K562 (cell line): ENCODE results near the gene TMEM135. TPM values are rescaled to one million over a fixed set of nuclear protein-coding genes. Genes with fewer than 3 reads are reported as not detected.

Source experiments
- ATAC-seq: fragments of 200-7000 bp; cut with Tn5 transposase; 3 replicates; pipeline ENCODE4 v1.9.1; 2020; ENCODE audit warnings: moderate library complexity
- BruUV-seq: library from RNA; stranded (reverse); fragments of 400-500 nt; replicated peaks from 2 replicates; lab custom pipeline; 2021; lab: Mats Ljungman, UMichigan
- CTCF ChIA-PET: fragments of 300-600 bp; formaldehyde crosslinking; extraction: SDS; loops from one replicate; lab custom pipeline; 2021; ENCODE audit warnings: low intra/inter-chr PET ratio; lab: Yijun Ruan, JAX
- POLR2A ChIA-PET: fragments of 300-600, 350-650 bp; sonication (Branson Sonifier 250); formaldehyde crosslinking; extraction: SDS; loops from one replicate; lab custom pipeline; 2021; ENCODE audit warnings: antibody characterized with exemption, inconsistent platforms; lab: Yijun Ruan, JAX
- DNase-seq, 4 experiments: peaks; one replicate each; pipeline versions ENCODE4 v3.0.0 to v3.0.0-alpha.2; 2011 to 2018; ENCODE audit warnings: low spot score in 3 of 4, mixed read lengths in 3 of 4; ENCODE audit errors: extremely low read depth in 1 of 4
- FAIRE-seq: peaks from 2 replicates; lab custom pipeline; 2011; peaks lifted over from hg19 to GRCh38; lab: Jason Lieb, UNC
- H2AFZ ChIP-seq: 2 replicates; pipeline ENCODE4 v1.6.0; 2011; ENCODE audit warnings: low read depth, low read length, control low read depth, inconsistent platforms
- H3K27ac ChIP-seq: fragments of 200-600 bp; 3 replicates; pipeline ENCODE4 v1.8.0; 2011; ENCODE audit warnings: low read depth, mild to moderate bottlenecking, control low read depth, inconsistent platforms, low read length, moderate library complexity, mixed read lengths; ENCODE audit errors: extremely low read depth
- H3K27me3 ChIP-seq, 2 experiments: fragments of 300-600 bp in 1 of 2; 2 replicates in 1 of 2; 3 replicates in 1 of 2; pipeline versions ENCODE4 v1.6.0 to v1.8.0; 2011; ENCODE audit warnings: inconsistent platforms in 2 of 2, low read length in 2 of 2, mild to moderate bottlenecking in 1 of 2, mixed read lengths in 1 of 2, moderate library complexity in 1 of 2; ENCODE audit not compliant: control insufficient read depth in 2 of 2, insufficient read depth in 2 of 2
- H3K36me3 ChIP-seq: fragments of 300-600 bp; 3 replicates; pipeline ENCODE4 v1.8.0; 2011; ENCODE audit warnings: mild to moderate bottlenecking, low read length, inconsistent platforms; ENCODE audit not compliant: control insufficient read depth, insufficient read depth
- H3K4me1 ChIP-seq, 2 experiments: fragments of 200-600 bp in 1 of 2; replicated peaks in 1 of 2; 2 replicates in 1 of 2; 3 replicates in 1 of 2; pipeline versions ENCODE4 v1.5.1 to v1.8.0; 2011; ENCODE audit warnings: inconsistent platforms in 2 of 2, low read length in 2 of 2, mild to moderate bottlenecking in 1 of 2, mixed read lengths in 1 of 2, moderate library complexity in 1 of 2; ENCODE audit not compliant: control insufficient read depth in 2 of 2, insufficient read depth in 2 of 2
- H3K4me2 ChIP-seq: 2 replicates; pipeline ENCODE4 v1.6.1; 2011; ENCODE audit warnings: low read length, control low read depth, inconsistent platforms, mixed read lengths; ENCODE audit not compliant: insufficient read depth
- H3K4me3 ChIP-seq: fragments of 200-600 bp; sonication (generic), shearing (Covaris generic); 2 replicates; pipeline ENCODE4 v1.5.1; 2016; ENCODE audit warnings: control low read depth, inconsistent platforms
- H3K79me2 ChIP-seq: fragments of 200-600 bp; 3 replicates; pipeline ENCODE4 v1.8.0; 2011; ENCODE audit warnings: low read length, inconsistent platforms; ENCODE audit not compliant: control insufficient read depth, insufficient read depth
- H3K9ac ChIP-seq, 2 experiments: 2 replicates each; pipeline versions ENCODE4 v1.6.0 to v1.6.1; 2011; ENCODE audit warnings: low read depth in 2 of 2, low read length in 2 of 2, control low read depth in 1 of 2, inconsistent platforms in 1 of 2, mild to moderate bottlenecking in 1 of 2, mixed read lengths in 1 of 2; ENCODE audit not compliant: insufficient read depth in 1 of 2
- H3K9me1 ChIP-seq: one replicate; pipeline ENCODE4 v1.6.0; 2011; ENCODE audit warnings: inconsistent platforms, mild to moderate bottlenecking, low read length, moderate library complexity; ENCODE audit not compliant: control insufficient read depth, insufficient read depth
- H3K9me3 ChIP-seq: replicated peaks from 2 replicates; pipeline ENCODE4 v1.5.1; 2011; ENCODE audit warnings: low read depth, low read length, inconsistent platforms; ENCODE audit not compliant: control insufficient read depth, insufficient read depth
- H4K20me1 ChIP-seq: replicated peaks from 2 replicates; pipeline ENCODE4 v1.6.1; 2011; ENCODE audit warnings: low read length, inconsistent platforms, mixed read lengths; ENCODE audit not compliant: control insufficient read depth, insufficient read depth
- CBX2 ChIP-seq: fragments of 200-600 bp; sonication (generic); IDR thresholded peaks from one replicate; pipeline ENCODE4 v1.6.1; 2012; ENCODE audit warnings: mild to moderate bottlenecking, low read length, inconsistent platforms; ENCODE audit not compliant: insufficient read depth, poor library complexity, severe bottlenecking
- DIDO1 ChIP-seq: fragments of 450-650 bp; IDR thresholded peaks from 2 replicates; pipeline ENCODE4 v1.6.1; 2016; ENCODE audit warnings: low read depth, missing biosample characterization, missing genetic modification characterization
- SRSF9 ChIP-seq: fragments of 200-400 bp; formaldehyde crosslinking; IDR thresholded peaks from 2 replicates; pipeline ENCODE4 v1.6.1; 2017; ENCODE audit warnings: low read depth, low read length, borderline replicate concordance
- ZFP91 ChIP-seq: sonication (generic); formaldehyde crosslinking; IDR thresholded peaks from 2 replicates; pipeline ENCODE4 v1.8.0; 2022; ENCODE audit warnings: mild to moderate bottlenecking, missing genetic modification reagents
- ZNF274 ChIP-seq: IDR thresholded peaks from 2 replicates; pipeline ENCODE4 v1.6.1; 2011; ENCODE audit warnings: low read depth, mild to moderate bottlenecking, low read length, moderate library complexity, borderline replicate concordance
- WGBS: fragments of 100-300 bp; shearing (Covaris generic); methylation state at CpG from one replicate; pipeline ENCODE4 v1.1.6; 2016; ENCODE audit warnings: low coverage, mixed read lengths; ENCODE audit not compliant: insufficient coverage; ENCODE audit errors: missing lambda C conversion rate; 5-methylcytosine and 5-hydroxymethylcytosine counted together
- in situ Hi-C: fragments of 300-500 bp; cut with MboI; formaldehyde crosslinking; loops from 4 replicates; pipeline ENCODE4 v1.15.0; 2018; ENCODE audit warnings: inconsistent platforms, mixed read lengths
- intact Hi-C: fragments of 100-400 bp; cut with micrococcal nuclease; formaldehyde crosslinking; loops from 2 replicates; pipeline ENCODE4 v1.14.2; 2022
- polyA plus RNA-seq, 8 experiments: library from polyadenylated mRNA; depleted of rRNA in 4 of 8; stranded (reverse) in 5 of 8; unstranded in 3 of 8; fragments of >200 nt; fragmentation: Nextera tagmentation in 2 of 8; fragmentation: Illumina TruSeq in 1 of 8; extraction: Ambion mirVana in 2 of 8; extraction: Trizol in 1 of 8; gene quantifications; 2 replicates each; pipeline versions ENCODE4 v1.2.1 to v1.2.3, GENCODE V29; 2011 to 2014; ENCODE audit warnings: inconsistent platforms in 1 of 8, missing spikeins in 1 of 8
- total RNA-seq, 7 experiments: library from RNA; depleted of rRNA in 6 of 7; stranded (reverse); fragments of >200 nt in 6 of 7; fragmentation: Illumina TruSeq in 2 of 7; extraction: Trizol in 2 of 7; gene quantifications; 2 replicates each; pipeline versions ENCODE4 v1.2.1 to v1.2.3, GENCODE V29; 2011 to 2021; ENCODE audit warnings: low replicate concordance in 1 of 7
- TF ChIP-seq, protein P1 (sequence below): IDR thresholded peaks from 2 replicates; pipeline ENCODE4 v1.6.1; 2014; ENCODE audit warnings: antibody characterized with exemption
- TF ChIP-seq, protein P2 (sequence below): sonication (generic); formaldehyde crosslinking; IDR thresholded peaks from 2 replicates; pipeline ENCODE4 v1.8.1; 2023; ENCODE audit warnings: mild to moderate bottlenecking, missing genetic modification reagents

Gene TMEM135
- total and polyA plus RNA-seq, 9 of the 15 experiments (the other 6 are each of a cell fraction or from before 2014, with no cell fraction given), result 17.3 to 53.6 (median 24.9) TPM

DNA sequence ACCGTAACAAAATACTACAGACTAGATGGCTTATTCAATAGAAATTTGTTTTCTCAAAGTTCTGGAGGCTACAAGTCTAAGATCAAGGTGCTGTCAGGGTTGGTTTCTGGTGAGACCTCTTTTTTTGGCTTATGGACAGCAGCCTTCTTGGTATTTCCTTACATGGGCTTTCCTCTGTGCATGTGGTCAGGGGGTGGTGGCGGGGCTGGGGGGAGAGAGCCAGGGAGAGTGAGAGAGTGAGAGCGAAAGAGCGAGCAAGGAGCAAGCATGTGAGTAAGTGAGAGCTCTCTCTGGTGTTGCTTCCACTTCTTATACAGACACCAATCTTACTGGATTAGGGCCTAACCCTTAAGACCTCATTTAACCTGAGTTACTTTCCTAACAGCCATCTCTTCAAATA is 181.5 kb downstream of the TMEM135 start:
- no peak overlapping the region for H3K4me2 ChIP-seq
- FAIRE-seq (no peak), ATAC-seq (no peak), DNase-seq (no peak)
- H3K9me1 ChIP-seq, result no peaks in the 10 kb centered on the region
- no TSS peak for BruUV-seq
- no peaks in the 10 kb centered on the region for H4K20me1 ChIP-seq
- 91% methylated on average over 4 of the region's 4 CpGs for WGBS
- no peak for TF ChIP-seq CBX2
- TF ChIP-seq DIDO1 (tag), result no peak
- no peak for TF ChIP-seq ZNF274
- TF ChIP-seq, protein P1, sequence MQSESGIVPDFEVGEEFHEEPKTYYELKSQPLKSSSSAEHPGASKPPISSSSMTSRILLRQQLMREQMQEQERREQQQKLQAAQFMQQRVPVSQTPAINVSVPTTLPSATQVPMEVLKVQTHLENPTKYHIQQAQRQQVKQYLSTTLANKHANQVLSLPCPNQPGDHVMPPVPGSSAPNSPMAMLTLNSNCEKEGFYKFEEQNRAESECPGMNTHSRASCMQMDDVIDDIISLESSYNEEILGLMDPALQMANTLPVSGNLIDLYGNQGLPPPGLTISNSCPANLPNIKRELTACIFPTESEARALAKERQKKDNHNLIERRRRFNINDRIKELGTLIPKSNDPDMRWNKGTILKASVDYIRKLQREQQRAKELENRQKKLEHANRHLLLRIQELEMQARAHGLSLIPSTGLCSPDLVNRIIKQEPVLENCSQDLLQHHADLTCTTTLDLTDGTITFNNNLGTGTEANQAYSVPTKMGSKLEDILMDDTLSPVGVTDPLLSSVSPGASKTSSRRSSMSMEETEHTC, result no peak
- no peak for TF ChIP-seq ZFP91 (CRISPR knock-in tag)
- TF ChIP-seq SRSF9, result no peak
- TF ChIP-seq, protein P2, sequence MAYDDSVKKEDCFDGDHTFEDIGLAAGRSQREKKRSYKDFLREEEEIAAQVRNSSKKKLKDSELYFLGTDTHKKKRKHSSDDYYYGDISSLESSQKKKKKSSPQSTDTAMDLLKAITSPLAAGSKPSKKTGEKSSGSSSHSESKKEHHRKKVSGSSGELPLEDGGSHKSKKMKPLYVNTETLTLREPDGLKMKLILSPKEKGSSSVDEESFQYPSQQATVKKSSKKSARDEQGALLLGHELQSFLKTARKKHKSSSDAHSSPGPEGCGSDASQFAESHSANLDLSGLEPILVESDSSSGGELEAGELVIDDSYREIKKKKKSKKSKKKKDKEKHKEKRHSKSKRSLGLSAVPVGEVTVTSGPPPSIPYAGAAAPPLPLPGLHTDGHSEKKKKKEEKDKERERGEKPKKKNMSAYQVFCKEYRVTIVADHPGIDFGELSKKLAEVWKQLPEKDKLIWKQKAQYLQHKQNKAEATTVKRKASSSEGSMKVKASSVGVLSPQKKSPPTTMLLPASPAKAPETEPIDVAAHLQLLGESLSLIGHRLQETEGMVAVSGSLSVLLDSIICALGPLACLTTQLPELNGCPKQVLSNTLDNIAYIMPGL (CRISPR knock-in tag), result no peak
- in situ Hi-C loops, result no loop called here
- no peaks in the 10 kb centered on the region for H3K79me2 ChIP-seq
- intact Hi-C loops, result no loop called here
- H3K36me3 ChIP-seq, result no peaks in the 10 kb centered on the region
- H3K9ac ChIP-seq, result no peak overlapping the region
- no peak overlapping the region for H3K4me3 ChIP-seq
- H2AFZ ChIP-seq, result no peak overlapping the region
- H3K27me3 ChIP-seq, result no peaks in the 10 kb centered on the region
- CTCF ChIA-PET, result no interaction called here
- H3K4me1 ChIP-seq, result peaks cover 0 to 3% of the 10 kb centered on the region in 2 experiments; a peak in 2 of 5 replicates
- no peaks in the 10 kb centered on the region for H3K9me3 ChIP-seq
- POLR2A ChIA-PET, result no interaction called here
- no peak overlapping the region for H3K27ac ChIP-seq
